Epithelial cell of esophagus (primary cell): Measurements from ENCODE around the gene SUPT20HL2.
"Not testable (repeated sequence)": the region's sequence is repeated elsewhere in the genome, so short reads cannot be mapped to it uniquely, and the experiment has no call there.

ENCODE experiments used
- DNase-seq: peaks from one replicate; pipeline ENCODE4 v3.0.0; 2010; ENCODE audit warnings: low read depth
- H3K4me3 ChIP-seq: 2 replicates; pipeline ENCODE4 v1.5.1; 2011; ENCODE audit warnings: mild to moderate bottlenecking, low read length, control low read depth
- TF ChIP-seq, protein P1 (sequence below): IDR thresholded peaks from 2 replicates; pipeline ENCODE4 v1.5.1; 2011; ENCODE audit warnings: low read depth, mild to moderate bottlenecking, low read length, control low read depth, inconsistent platforms; ENCODE audit not compliant: insufficient read depth; ENCODE audit errors: missing control alignments

The SUPT20HL2 gene

GRCh38 chrX:24314019-24314635 lies at the start of gene SUPT20HL2:
SUPT20HL2 (minus strand) TSS chrX:24314069; CDS start chrX:24313315, 754 bp downstream.
- DNase-seq: no peak
- TF ChIP-seq, protein P1, sequence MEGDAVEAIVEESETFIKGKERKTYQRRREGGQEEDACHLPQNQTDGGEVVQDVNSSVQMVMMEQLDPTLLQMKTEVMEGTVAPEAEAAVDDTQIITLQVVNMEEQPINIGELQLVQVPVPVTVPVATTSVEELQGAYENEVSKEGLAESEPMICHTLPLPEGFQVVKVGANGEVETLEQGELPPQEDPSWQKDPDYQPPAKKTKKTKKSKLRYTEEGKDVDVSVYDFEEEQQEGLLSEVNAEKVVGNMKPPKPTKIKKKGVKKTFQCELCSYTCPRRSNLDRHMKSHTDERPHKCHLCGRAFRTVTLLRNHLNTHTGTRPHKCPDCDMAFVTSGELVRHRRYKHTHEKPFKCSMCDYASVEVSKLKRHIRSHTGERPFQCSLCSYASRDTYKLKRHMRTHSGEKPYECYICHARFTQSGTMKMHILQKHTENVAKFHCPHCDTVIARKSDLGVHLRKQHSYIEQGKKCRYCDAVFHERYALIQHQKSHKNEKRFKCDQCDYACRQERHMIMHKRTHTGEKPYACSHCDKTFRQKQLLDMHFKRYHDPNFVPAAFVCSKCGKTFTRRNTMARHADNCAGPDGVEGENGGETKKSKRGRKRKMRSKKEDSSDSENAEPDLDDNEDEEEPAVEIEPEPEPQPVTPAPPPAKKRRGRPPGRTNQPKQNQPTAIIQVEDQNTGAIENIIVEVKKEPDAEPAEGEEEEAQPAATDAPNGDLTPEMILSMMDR: no peak
- no peak within 1 kb of the TSS for H3K4me3 ChIP-seq

GRCh38 chrX:24362089-24362745 lies 48.3 kb upstream of the SUPT20HL2 start:
- H3K4me3 ChIP-seq, DNase-seq: not testable (repeated sequence)

- no peak for DNase-seq
- H3K4me3 ChIP-seq: no peak within 1 kb of the TSS
- TF ChIP-seq, protein P1: no peak
These were observed 46.4 kb upstream of the SUPT20HL2 start, which contains the start of gene SUPT20HL1 for GRCh38 chrX:24360272-24360671. SUPT20HL1 (plus strand) TSS chrX:24360639; CDS start chrX:24362761, 2,122 bp downstream.

GRCh38 chrX:24357106-24357505 lies 43.2 kb upstream of the SUPT20HL2 start:
- TF ChIP-seq, protein P1: no peak
- no peak overlapping the region for H3K4me3 ChIP-seq
- peak; percentile 4 for DNase-seq

GRCh38 chrX:24355095-24355494 lies 41.2 kb upstream of the SUPT20HL2 start:
- TF ChIP-seq, protein P1: no peak
- no peak overlapping the region for H3K4me3 ChIP-seq
- DNase-seq: peak; percentile 2

- no peak overlapping the region for H3K4me3 ChIP-seq
- no peak for DNase-seq
- TF ChIP-seq, protein P1: no peak
These were observed 36.3 kb upstream of the SUPT20HL2 start for GRCh38 chrX:24350217-24350616.

DNA sequence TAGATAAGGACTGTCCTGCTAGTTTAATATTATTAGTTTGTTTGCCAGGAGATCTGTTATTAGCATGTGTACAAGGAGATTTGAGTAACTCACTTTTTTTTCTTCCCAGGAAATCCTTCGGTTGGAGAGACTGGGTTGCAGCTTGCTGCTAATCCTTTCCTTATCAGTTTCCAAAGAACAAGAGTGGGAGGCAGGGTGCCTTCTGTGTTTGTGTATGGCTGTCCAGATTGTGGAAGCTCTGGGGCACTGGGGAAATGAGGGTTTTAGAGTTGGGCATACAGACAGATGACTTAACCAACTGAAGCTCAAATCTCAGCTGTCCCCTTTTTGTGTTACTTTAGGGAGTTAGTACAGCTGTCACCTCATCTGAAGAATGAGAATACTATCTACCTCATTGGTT lies 34.0 kb upstream of the SUPT20HL2 start:
- H3K4me3 ChIP-seq: no peak overlapping the region
- no peak for DNase-seq
- TF ChIP-seq, protein P1: no peak
